HL-60 (cell line): Measurements from ENCODE around the gene STXBP4.

Experiments
- CTCF ChIP-seq: IDR thresholded peaks from one replicate; pipeline ENCODE4 v1.5.1; 2011; ENCODE audit warnings: low read length, control low read depth, inconsistent platforms; ENCODE audit not compliant: insufficient read depth
- POLR2AphosphoS5 ChIP-seq: IDR thresholded peaks from 2 replicates; pipeline ENCODE4 v1.6.1; 2012; ENCODE audit warnings: low read depth

- no peak for TF ChIP-seq CTCF
- no peak for TF ChIP-seq POLR2AphosphoS5
Observed at GRCh38 chr17:54937018-54937417, 31.5 kb upstream of the STXBP4 start.
